NCI-H69 (cell line): ENCODE data around the gene TSEN54.

Source experiments
- DNase-seq: peaks from one replicate; lab custom pipeline; 2025; lab: John Stamatoyannopoulos, UW

The TSEN54 gene

GRCh38 chr17:75488693-75489510 lies 27.4 kb upstream of the TSEN54 start:
- no peak for DNase-seq

- no peak for DNase-seq
These were observed 26.8 kb upstream of the TSEN54 start for GRCh38 chr17:75489511-75489955.

DNA sequence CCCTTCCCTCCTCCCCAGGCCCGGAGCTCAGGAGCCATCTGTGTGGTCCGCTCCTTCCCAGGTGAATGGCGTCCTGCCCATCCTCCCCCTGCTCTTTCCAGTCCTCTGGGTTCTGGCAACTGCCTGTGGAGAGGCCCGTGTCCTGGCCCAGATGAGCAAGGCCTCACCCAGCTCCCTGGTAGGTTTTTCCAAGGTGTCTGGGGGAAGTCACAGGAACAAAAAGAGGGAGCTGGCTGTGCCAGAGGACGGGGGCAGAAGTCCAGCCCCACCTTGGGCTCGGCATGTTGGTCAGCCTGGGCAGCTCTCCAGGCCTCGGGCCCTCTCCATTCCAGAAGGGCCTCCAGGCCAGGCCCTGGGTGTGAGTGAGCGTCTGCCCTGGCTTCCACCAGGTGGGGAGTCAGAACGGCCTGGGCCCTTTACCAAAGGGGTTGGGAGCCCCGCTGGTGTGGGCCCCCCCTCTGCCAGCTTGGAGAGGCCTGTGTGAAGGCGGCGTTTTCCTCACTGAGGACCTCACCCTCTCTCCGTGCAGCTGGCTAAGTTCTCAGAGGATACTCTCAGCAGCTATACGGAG lies 26.1 kb upstream of the TSEN54 start:
- no peak for DNase-seq

DNA sequence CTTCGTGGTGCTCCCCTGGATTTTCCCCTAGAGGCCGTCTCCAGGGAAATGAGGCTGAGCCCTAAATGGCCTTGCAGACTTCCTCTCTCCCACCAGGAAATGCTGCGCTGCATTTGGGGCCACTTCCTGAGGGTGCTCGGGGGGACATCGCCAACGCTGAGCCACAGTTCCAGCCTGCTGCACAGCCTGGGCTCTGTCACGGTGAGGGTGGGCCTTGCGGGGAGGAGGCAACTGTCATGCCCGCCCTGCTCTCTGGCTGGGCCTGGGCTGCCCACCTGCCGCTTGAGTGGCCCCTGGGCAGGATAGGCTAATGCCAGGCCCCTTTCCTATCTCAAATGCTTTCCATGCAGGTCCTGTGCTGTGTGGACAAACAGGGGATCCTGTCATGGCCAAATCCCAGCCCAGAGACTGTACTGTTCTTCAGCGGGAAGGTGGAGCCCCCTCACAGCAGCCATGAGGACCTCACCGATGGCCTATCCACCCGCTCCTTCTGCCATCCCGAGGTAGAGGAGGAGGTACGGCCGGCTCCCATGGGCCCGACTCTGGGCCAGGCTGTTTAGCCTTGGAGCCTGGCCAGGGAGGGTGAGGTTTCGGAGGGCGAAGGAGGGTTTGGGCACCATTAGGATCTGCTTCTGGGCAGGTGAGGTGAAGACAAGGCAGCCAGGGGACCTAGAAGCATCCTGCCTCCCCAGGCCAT lies 25.2 kb upstream of the TSEN54 start:
- no peak for DNase-seq

DNA sequence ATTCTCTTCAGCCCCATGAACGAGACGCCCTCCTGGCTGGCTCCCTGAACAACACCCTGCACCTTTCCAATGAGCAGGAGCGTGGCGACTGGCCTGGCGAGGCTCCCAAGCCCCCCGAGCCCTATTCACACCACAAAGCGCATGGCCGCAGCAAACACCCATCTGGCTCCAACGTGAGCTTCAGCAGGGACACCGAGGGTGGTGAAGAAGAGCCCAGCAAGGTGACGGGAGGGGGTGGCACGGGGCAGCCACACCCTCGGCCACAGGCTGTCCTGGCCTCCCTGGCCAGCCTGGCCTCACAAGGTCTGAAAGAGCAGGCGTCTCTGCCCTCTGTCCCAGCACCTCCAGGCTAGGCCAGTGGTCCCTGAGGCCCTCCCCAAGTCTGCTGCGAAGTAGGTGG lies 24.6 kb upstream of the TSEN54 start:
- no peak for DNase-seq

GRCh38 chr17:75492555-75493168 lies 23.7 kb upstream of the TSEN54 start:
- peak; percentile 44 for DNase-seq

GRCh38 chr17:75493476-75494129 lies 22.7 kb upstream of the TSEN54 start:
- DNase-seq, result no peak

GRCh38 chr17:75494326-75494877 lies 21.9 kb upstream of the TSEN54 start:
- DNase-seq, result no peak

DNA sequence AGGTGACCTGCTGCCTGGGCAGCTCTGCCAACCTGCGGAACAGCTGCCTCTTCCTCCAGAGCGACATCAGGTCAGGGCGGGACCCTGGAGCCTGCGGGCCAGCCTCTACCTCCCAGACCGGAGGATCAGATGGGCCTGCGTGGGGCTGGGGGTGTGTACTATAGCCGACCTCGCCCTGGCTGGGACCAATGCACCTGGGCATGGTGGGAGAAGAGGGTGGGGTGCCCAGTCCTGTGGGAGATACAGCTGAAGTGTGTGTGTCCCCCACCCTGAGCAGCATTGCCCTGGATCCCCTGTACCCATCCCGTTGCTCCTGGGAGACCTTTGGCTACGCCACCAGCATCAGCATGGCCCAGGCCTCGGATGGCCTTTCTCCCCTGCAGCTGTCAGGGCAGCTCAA lies 20.3 kb upstream of the TSEN54 start:
- no peak for DNase-seq

DNA sequence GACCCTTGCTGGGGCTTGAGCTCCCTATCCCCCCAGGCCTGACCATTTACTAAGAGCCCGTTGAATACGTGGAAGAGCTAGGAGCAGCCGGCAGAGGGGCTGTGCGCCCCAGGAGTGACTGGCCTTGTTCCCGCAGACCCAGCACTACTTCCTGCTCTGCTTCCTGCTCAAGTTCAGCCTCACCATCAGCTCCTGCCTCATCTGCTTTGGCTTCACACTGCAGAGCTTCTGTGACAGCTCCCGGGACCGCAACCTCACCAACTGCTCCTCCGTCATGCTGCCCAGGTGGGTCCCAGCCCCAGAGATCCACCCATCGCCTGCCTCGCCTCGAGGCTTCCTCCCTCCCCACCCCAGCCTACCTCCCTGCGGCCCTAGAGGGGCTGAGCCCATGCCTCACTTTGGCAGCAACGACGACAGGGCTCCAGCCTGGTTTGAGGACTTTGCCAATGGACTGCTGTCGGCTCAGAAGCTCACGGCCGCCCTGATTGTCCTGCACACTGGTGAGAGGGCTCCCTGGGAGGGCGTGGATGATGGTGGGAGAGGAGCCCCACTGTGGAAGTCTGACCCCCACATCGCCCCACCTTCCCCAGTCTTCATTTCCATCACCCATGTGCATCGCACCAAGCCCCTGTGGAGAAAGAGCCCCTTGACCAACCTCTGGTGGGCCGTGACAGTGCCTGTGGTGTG lies 18.1 kb upstream of the TSEN54 start:
- no peak for DNase-seq

DNA sequence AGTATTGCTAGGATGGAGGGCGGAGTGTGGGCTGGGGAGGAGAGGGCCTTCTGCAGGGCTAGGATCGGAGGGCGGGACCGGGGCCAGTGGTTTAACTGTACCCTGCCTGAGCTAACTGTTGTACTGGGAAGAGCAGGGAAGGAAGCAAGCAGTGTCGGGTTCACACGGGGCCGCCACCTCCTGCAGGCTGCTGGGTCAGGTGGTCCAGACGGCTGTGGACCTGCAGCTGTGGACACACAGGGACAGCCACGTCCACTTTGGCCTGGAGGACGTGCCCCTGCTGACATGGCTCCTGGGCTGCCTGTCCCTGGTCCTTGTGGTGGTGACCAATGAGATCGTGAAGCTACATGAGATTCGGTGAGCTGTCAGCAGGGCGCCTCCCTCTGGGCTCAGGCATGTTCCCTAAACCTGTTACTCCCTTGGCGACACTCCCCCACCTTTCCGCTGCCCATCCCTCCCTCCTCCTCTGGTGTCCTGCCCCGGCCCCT lies 17.6 kb upstream of the TSEN54 start:
- no peak for DNase-seq

DNA sequence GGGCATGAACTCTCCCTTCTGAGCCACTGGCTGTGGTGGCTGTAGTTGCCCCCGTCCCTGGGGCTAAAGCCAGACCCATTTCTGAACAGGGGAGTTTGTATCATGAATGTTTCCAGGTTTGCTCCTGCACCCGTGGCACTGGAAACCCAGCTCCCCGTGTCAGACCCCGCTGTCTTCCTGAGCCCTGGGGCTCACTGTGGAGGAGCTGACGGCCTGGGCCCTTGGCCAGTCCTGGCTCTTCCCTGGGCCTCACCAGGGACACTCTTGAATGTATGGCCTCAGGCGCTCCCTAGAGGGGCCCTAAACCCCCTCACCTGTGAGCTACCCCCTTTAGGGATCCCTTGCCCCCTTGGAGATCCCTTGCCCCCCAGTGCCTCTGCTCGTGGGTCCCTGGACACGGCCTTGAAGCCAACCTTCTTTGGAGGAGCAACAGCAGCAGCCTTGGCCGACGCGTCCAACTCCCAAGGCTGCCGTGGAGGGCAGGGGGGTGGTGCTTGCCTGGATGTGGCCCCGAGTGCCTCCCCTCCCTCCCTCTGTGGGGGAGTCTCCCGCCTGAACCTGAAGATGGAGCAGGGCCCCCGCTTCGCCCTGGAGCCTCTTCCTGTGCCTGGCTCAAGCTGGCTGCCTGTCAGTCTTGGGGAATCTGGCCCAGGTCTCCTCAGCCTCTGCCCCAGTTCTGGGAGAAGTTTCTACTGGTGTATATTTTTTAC lies 16.9 kb upstream of the TSEN54 start:
- DNase-seq, result no peak

DNA sequence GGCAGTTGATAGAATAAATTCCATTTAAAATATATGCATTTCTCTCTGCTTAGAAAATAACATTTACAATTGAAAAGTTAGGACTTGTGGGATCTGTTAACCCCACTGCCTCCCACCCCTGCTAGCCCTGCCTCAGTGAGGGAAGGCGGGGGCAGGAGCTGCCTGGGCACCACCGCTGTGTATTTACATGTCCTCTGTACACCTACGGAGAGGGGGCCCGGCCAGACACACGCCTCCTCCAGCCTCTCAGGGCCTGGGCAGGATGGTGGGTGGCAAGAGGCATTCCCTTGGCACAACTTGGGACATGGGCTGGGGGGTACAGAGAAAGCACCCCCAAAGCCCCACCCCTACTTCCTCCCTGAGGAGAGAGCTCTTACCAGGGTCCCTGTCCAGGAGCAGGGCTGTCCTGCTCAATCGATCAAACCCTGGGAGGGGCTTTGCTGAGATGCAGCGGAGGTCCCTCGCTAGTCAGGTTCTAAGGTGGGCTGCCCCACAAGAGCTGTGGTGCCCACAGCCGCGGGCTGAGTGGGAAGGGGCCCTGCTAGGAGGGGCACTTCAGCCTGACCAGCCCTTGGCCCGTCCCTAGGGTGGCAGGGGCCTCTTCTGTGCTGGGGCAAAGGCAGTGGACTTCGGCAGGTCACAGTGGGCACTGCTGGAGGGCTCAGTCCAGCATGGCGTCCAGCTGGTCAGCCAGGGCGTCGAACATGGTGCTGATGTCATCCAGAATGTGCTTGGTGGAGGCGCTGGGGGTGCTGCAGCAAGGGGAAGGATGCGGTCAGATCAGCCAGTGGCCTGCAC lies 15.7 kb upstream of the TSEN54 start:
- DNase-seq, result no peak

- no peak for DNase-seq
These were observed 14.8 kb upstream of the TSEN54 start for GRCh38 chr17:75501378-75502071.

DNA sequence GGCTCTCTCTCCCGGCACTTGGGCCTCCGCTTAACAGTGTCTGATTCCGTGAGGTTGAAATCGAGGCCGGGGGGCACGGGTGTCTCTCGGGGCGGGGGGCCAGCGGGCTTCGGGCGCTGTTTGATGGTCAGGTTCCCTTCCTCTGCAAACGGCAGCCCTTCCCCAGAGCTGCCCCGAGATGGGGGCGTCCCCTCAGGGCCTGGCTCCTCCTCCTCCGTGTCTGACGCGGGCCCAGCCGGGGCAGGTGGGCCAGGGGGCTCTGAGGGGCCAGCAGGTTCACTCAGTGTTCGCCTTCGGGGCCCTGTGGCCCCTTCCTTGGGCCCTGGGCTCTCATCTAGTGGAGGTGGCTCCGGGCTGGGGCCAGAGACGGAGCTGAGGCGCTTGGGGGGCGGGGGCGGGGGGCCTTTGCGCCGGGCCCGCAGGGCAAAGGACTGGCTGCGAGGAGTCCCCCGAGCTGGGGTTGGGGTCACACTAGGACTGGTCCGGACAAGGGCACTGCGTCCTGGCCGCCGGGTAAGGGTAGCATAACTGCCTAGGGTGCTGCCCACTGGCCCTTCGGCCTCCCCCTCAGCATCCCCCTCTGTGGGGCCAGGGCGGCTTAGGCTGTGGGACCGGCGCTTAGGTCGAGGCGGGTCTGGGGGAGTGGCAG lies 14.1 kb upstream of the TSEN54 start:
- DNase-seq, result no peak

- no peak for DNase-seq
These were observed 13.5 kb upstream of the TSEN54 start for GRCh38 chr17:75502721-75503329.

GRCh38 chr17:75503337-75503950 lies 12.9 kb upstream of the TSEN54 start:
- DNase-seq, result no peak

GRCh38 chr17:75503976-75504346 lies 12.4 kb upstream of the TSEN54 start:
- no peak for DNase-seq
